ENCODE measurements around the gene MED8. TPM values are rescaled to one million over a fixed set of nuclear protein-coding genes. Genes with fewer than 3 reads are reported as not detected.

MED8 gene
- total and polyA plus RNA-seq, 2 experiments from 2014 or later, result 16.6 to 25.7 TPM

- no peaks in the 10 kb centered on the region for H3K36me3 Mint-ChIP-seq (ENCODE audit: low read depth)
- Histone ChIP-seq H3K9me2 (ENCODE audit: insufficient read depth) (no peaks in the 10 kb centered on the region), H3K36me3 (ENCODE audit: insufficient read depth) (no peaks in the 10 kb centered on the region), H2AFZ (no peak overlapping the region), H3K4me3 (no peak overlapping the region), H3K4me2 (no peak overlapping the region), H3K79me2 (replicated peaks; ENCODE audit: insufficient read depth) (no peaks in the 10 kb centered on the region), H3K4me1 (ENCODE audit: insufficient read depth) (no peaks in the 10 kb centered on the region; the same call in 1 of the 2 replicates), H3K27ac (ENCODE audit: low read depth) (no peak overlapping the region), H4K20me1 (replicated peaks; ENCODE audit: insufficient read depth) (no peaks in the 10 kb centered on the region; the same call in 1 of the 2 replicates), H3K27me3 (ENCODE audit: insufficient read depth) (no peaks in the 10 kb centered on the region), H3F3A (replicated peaks; ENCODE audit: low read depth) (no peaks in the 10 kb centered on the region; the same call in 1 of the 2 replicates)
- TF ChIP-seq EZH2phosphoT487 (IDR thresholded peaks at IDR 0.05; ENCODE audit: unreplicated experiment), result no peak
- no peak for TF ChIP-seq EZH2 (IDR thresholded peaks at IDR 0.05; ENCODE audit: low read depth, unreplicated experiment)
- TF ChIP-seq, protein P1, sequence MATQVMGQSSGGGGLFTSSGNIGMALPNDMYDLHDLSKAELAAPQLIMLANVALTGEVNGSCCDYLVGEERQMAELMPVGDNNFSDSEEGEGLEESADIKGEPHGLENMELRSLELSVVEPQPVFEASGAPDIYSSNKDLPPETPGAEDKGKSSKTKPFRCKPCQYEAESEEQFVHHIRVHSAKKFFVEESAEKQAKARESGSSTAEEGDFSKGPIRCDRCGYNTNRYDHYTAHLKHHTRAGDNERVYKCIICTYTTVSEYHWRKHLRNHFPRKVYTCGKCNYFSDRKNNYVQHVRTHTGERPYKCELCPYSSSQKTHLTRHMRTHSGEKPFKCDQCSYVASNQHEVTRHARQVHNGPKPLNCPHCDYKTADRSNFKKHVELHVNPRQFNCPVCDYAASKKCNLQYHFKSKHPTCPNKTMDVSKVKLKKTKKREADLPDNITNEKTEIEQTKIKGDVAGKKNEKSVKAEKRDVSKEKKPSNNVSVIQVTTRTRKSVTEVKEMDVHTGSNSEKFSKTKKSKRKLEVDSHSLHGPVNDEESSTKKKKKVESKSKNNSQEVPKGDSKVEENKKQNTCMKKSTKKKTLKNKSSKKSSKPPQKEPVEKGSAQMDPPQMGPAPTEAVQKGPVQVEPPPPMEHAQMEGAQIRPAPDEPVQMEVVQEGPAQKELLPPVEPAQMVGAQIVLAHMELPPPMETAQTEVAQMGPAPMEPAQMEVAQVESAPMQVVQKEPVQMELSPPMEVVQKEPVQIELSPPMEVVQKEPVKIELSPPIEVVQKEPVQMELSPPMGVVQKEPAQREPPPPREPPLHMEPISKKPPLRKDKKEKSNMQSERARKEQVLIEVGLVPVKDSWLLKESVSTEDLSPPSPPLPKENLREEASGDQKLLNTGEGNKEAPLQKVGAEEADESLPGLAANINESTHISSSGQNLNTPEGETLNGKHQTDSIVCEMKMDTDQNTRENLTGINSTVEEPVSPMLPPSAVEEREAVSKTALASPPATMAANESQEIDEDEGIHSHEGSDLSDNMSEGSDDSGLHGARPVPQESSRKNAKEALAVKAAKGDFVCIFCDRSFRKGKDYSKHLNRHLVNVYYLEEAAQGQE (IDR thresholded peaks at IDR 0.05; ENCODE audit: unreplicated experiment), result no peak
- TF ChIP-seq, protein P2, sequence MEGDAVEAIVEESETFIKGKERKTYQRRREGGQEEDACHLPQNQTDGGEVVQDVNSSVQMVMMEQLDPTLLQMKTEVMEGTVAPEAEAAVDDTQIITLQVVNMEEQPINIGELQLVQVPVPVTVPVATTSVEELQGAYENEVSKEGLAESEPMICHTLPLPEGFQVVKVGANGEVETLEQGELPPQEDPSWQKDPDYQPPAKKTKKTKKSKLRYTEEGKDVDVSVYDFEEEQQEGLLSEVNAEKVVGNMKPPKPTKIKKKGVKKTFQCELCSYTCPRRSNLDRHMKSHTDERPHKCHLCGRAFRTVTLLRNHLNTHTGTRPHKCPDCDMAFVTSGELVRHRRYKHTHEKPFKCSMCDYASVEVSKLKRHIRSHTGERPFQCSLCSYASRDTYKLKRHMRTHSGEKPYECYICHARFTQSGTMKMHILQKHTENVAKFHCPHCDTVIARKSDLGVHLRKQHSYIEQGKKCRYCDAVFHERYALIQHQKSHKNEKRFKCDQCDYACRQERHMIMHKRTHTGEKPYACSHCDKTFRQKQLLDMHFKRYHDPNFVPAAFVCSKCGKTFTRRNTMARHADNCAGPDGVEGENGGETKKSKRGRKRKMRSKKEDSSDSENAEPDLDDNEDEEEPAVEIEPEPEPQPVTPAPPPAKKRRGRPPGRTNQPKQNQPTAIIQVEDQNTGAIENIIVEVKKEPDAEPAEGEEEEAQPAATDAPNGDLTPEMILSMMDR (conservative IDR thresholded peaks at IDR 0.05; ENCODE audit: low read depth in 2 of 2), result peak in 1 of 2 experiments; percentile 23; a peak in 1 of 4 replicates
- TF ChIP-seq JUNB (IDR thresholded peaks at IDR 0.05; ENCODE audit: unreplicated experiment), result no peak
- no peak for TF ChIP-seq CREB1 (CRISPR knock-in tag; IDR thresholded peaks at IDR 0.05; ENCODE audit: low read depth)
- TF ChIP-seq ZNF331 (CRISPR knock-in tag; IDR thresholded peaks at IDR 0.05; ENCODE audit: low read depth), result no peak
- peaks cover 7% of the 10 kb centered on the region for H3K4me1 Mint-ChIP-seq
- H3K9me3 Mint-ChIP-seq, result no peaks in the 10 kb centered on the region
- no peak overlapping the region for H3K4me3 Mint-ChIP-seq
- ATAC-seq, result no peak
- no peak overlapping the region for H3K27ac Mint-ChIP-seq
- DNase-seq (ENCODE audit: low spot score), result no peak
- H3K27me3 Mint-ChIP-seq (ENCODE audit: insufficient read depth, low read depth, poor library complexity), result peaks cover 6% of the 10 kb centered on the region
Observed at GRCh38 chr1:43334453-43335205, 55.0 kb downstream of the MED8 start.

Small RNA genes within 50 kb of the gene (microRNA-seq; reads per million reads assigned to microRNA genes)
- not detected for gene MIR6734

Other genes with a start within 250 kb of the MED8 start
- gene EBNA1BP2, start 217.5 kb downstream of the MED8 start, total RNA-seq (2014; rRNA removed; shearing (Covaris generic)), result 116 and 130 TPM in 2 replicates
- 226 and 249 TPM in 2 replicates for gene EBNA1BP2, start 217.5 kb downstream of the MED8 start, polyA plus RNA-seq (2016; fragmentation: Nextera tagmentation; extraction: Ambion mirVana)
- gene CFAP57, start 217.5 kb downstream of the MED8 start, total RNA-seq (2014; rRNA removed; shearing (Covaris generic)), result 0.38 and 1.6 TPM in 2 replicates
- gene CFAP57, start 217.5 kb downstream of the MED8 start, polyA plus RNA-seq (2016; fragmentation: Nextera tagmentation; extraction: Ambion mirVana), result 0.37 and 0.45 TPM in 2 replicates
- 31.4 and 39.3 TPM in 2 replicates for gene TMEM125, start 119.8 kb downstream of the MED8 start, total RNA-seq (2014; rRNA removed; shearing (Covaris generic))
- gene TMEM125, start 119.8 kb downstream of the MED8 start, polyA plus RNA-seq (2016; fragmentation: Nextera tagmentation; extraction: Ambion mirVana), result 16.2 and 16.8 TPM in 2 replicates
- gene C1orf210, start 104.2 kb downstream of the MED8 start, total RNA-seq (2014; rRNA removed; shearing (Covaris generic)), result 13.5 and 17.1 TPM in 2 replicates
- 9.3 and 10.3 TPM in 2 replicates for gene C1orf210, start 104.2 kb downstream of the MED8 start, polyA plus RNA-seq (2016; fragmentation: Nextera tagmentation; extraction: Ambion mirVana)
- gene TIE1, start 88.8 kb downstream of the MED8 start, total RNA-seq (2014; rRNA removed; shearing (Covaris generic)), result 1.5 and 2.3 TPM in 2 replicates
- gene TIE1, start 88.8 kb downstream of the MED8 start, polyA plus RNA-seq (2016; fragmentation: Nextera tagmentation; extraction: Ambion mirVana), result 0.37 TPM in 2 replicates
- not detected in 2 replicates for gene MPL, start 52.0 kb downstream of the MED8 start, total RNA-seq (2014; rRNA removed; shearing (Covaris generic))
- 0.54 TPM in 1 of 2 replicates, not detected in the other for gene MPL, start 52.0 kb downstream of the MED8 start, polyA plus RNA-seq (2016; fragmentation: Nextera tagmentation; extraction: Ambion mirVana)
- 244 and 252 TPM in 2 replicates for gene CDC20, start 30.8 kb downstream of the MED8 start, total RNA-seq (2014; rRNA removed; shearing (Covaris generic))
- gene CDC20, start 30.8 kb downstream of the MED8 start, polyA plus RNA-seq (2016; fragmentation: Nextera tagmentation; extraction: Ambion mirVana), result 207 and 226 TPM in 2 replicates
- gene ELOVL1, start 21.8 kb downstream of the MED8 start, total RNA-seq (2014; rRNA removed; shearing (Covaris generic)), result 15.7 and 16.7 TPM in 2 replicates
- 23.0 and 23.3 TPM in 2 replicates for gene ELOVL1, start 21.8 kb downstream of the MED8 start, polyA plus RNA-seq (2016; fragmentation: Nextera tagmentation; extraction: Ambion mirVana)
- 11.8 and 16.1 TPM in 2 replicates for gene SZT2, start 99 bp upstream of the MED8 start, total RNA-seq (2014; rRNA removed; shearing (Covaris generic))
- 3.8 and 4.1 TPM in 2 replicates for gene SZT2, start 99 bp upstream of the MED8 start, polyA plus RNA-seq (2016; fragmentation: Nextera tagmentation; extraction: Ambion mirVana)
- gene HYI, start 64.1 kb upstream of the MED8 start, total RNA-seq (2014; rRNA removed; shearing (Covaris generic)), result 13.2 and 18.9 TPM in 2 replicates
- gene HYI, start 64.1 kb upstream of the MED8 start, polyA plus RNA-seq (2016; fragmentation: Nextera tagmentation; extraction: Ambion mirVana), result 13.5 and 14.3 TPM in 2 replicates
- gene PTPRF, start 141.1 kb upstream of the MED8 start, total RNA-seq (2014; rRNA removed; shearing (Covaris generic)), result 154 and 173 TPM in 2 replicates
- gene PTPRF, start 141.1 kb upstream of the MED8 start, polyA plus RNA-seq (2016; fragmentation: Nextera tagmentation; extraction: Ambion mirVana), result 48.7 and 52.4 TPM in 2 replicates

Data from GM23338 (cell line).